ENCODE measurements around the gene POU3F3.

DNA sequence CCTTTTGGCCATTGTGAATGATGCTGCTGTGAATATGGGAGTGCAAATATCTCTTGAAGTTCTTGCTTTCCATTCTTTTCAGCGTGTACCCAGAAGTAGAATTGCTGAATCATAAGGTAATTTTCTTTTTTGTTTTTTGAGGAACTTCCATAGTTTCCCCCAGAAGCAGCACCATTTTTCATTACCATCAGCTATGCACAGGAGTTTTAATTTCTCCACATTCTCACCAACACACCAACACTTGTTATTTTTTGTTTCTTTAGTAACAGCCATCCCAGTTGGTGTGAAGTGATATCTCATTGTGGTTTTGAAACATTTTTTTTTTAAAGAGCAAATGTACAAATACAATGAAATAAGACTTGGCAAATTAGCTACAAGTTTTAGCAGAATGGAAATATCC, 21.3 kb downstream of the POU3F3 start:
- TF ChIP-seq, protein P1, sequence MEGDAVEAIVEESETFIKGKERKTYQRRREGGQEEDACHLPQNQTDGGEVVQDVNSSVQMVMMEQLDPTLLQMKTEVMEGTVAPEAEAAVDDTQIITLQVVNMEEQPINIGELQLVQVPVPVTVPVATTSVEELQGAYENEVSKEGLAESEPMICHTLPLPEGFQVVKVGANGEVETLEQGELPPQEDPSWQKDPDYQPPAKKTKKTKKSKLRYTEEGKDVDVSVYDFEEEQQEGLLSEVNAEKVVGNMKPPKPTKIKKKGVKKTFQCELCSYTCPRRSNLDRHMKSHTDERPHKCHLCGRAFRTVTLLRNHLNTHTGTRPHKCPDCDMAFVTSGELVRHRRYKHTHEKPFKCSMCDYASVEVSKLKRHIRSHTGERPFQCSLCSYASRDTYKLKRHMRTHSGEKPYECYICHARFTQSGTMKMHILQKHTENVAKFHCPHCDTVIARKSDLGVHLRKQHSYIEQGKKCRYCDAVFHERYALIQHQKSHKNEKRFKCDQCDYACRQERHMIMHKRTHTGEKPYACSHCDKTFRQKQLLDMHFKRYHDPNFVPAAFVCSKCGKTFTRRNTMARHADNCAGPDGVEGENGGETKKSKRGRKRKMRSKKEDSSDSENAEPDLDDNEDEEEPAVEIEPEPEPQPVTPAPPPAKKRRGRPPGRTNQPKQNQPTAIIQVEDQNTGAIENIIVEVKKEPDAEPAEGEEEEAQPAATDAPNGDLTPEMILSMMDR (IDR thresholded peaks at IDR 0.05; ENCODE audit: low read depth, low read length, poor library complexity, severe bottlenecking) = no peak
- TF ChIP-seq EZH2phosphoT487 (IDR thresholded peaks at IDR 0.05; ENCODE audit: borderline replicate concordance, low read length) = no peak
